Osteoblast (primary cell): ENCODE data around the gene WDR18. TPM values are rescaled to one million over a fixed set of nuclear protein-coding genes. Genes with fewer than 3 reads are reported as not detected.

Experiments
- DNase-seq: peaks from one replicate; pipeline ENCODE4 v3.0.0; 2011; ENCODE audit warnings: low spot score, mixed read lengths; ENCODE audit not compliant: insufficient read length; ENCODE audit errors: missing footprints
- H2AFZ ChIP-seq: 2 replicates; pipeline ENCODE4 v1.6.0; 2011; ENCODE audit warnings: mild to moderate bottlenecking, low read length
- H3K27ac ChIP-seq: 2 replicates; pipeline ENCODE4 v1.5.1; 2011; ENCODE audit warnings: mild to moderate bottlenecking, low read depth, low read length, moderate library complexity
- H3K27me3 ChIP-seq: 2 replicates; pipeline ENCODE4 v1.6.0; 2012; ENCODE audit warnings: mild to moderate bottlenecking, control low read depth, inconsistent platforms, low read length, moderate library complexity; ENCODE audit not compliant: insufficient read depth
- H3K36me3 ChIP-seq: 2 replicates; pipeline ENCODE4 v1.5.1; 2011; ENCODE audit warnings: mild to moderate bottlenecking, low read length, control low read depth, moderate library complexity; ENCODE audit not compliant: insufficient read depth
- H3K4me1 ChIP-seq: 2 replicates; pipeline ENCODE4 v1.5.1; 2011; ENCODE audit warnings: mild to moderate bottlenecking, low read length, control low read depth, moderate library complexity; ENCODE audit not compliant: insufficient read depth
- H3K4me2 ChIP-seq: 2 replicates; pipeline ENCODE4 v1.6.0; 2011; ENCODE audit warnings: mild to moderate bottlenecking, low read length; ENCODE audit not compliant: insufficient read depth
- H3K4me3 ChIP-seq: fragments of 200-600 bp; sonication (generic); 3 replicates; pipeline ENCODE4 v1.5.1; 2012; ENCODE audit warnings: mild to moderate bottlenecking, low read length, inconsistent platforms; ENCODE audit not compliant: insufficient read depth
- H3K79me2 ChIP-seq: 2 replicates; pipeline ENCODE4 v1.6.0; 2012; ENCODE audit warnings: mild to moderate bottlenecking, low read length, control low read depth, inconsistent platforms; ENCODE audit not compliant: insufficient read depth
- H3K9me3 ChIP-seq: 2 replicates; pipeline ENCODE4 v1.5.1; 2011; ENCODE audit warnings: low read depth, low read length, control low read depth
- H4K20me1 ChIP-seq: 2 replicates; pipeline ENCODE4 v1.6.0; 2012; ENCODE audit warnings: mild to moderate bottlenecking, low read length, control low read depth; ENCODE audit not compliant: insufficient read depth
- CTCF ChIP-seq: IDR thresholded peaks from 2 replicates; pipeline ENCODE4 v1.5.1; 2011; ENCODE audit warnings: mild to moderate bottlenecking, low read depth, low read length, moderate library complexity; ENCODE audit errors: extremely low read depth
- total RNA-seq: library from RNA; depleted of rRNA; stranded (reverse); fragments of >200 nt; gene quantifications from 2 replicates; pipeline ENCODE4 v1.2.3, GENCODE V29; 2012

The WDR18 gene
- total RNA-seq, 1 donor: 45.6 TPM

GRCh38 chr19:973726-974563 lies 10.2 kb upstream of the WDR18 start:
- no peak for TF ChIP-seq CTCF
- H4K20me1 ChIP-seq: no peaks in the 10 kb centered on the region
- no peaks in the 10 kb centered on the region for H3K4me1 ChIP-seq
- H2AFZ ChIP-seq: no peak overlapping the region
- H3K4me2 ChIP-seq: no peak overlapping the region
- H3K79me2 ChIP-seq: no peaks in the 10 kb centered on the region
- H3K27me3 ChIP-seq: no peaks in the 10 kb centered on the region
- peaks cover 31% of the 10 kb centered on the region for H3K36me3 ChIP-seq
- peaks cover 5% of the 10 kb centered on the region for H3K9me3 ChIP-seq
- no peak overlapping the region for H3K4me3 ChIP-seq
- no peak overlapping the region for H3K27ac ChIP-seq
- no peak for DNase-seq

GRCh38 chr19:974564-975257 lies 9.4 kb upstream of the WDR18 start:
- peaks cover 26% of the 10 kb centered on the region for H3K36me3 ChIP-seq
- H3K27ac ChIP-seq: no peak overlapping the region
- H3K4me3 ChIP-seq: no peak overlapping the region
- H4K20me1 ChIP-seq: no peaks in the 10 kb centered on the region
- H3K4me1 ChIP-seq: no peaks in the 10 kb centered on the region
- H2AFZ ChIP-seq: no peak overlapping the region
- H3K9me3 ChIP-seq: peaks cover 5% of the 10 kb centered on the region
- H3K4me2 ChIP-seq: no peak overlapping the region
- no peaks in the 10 kb centered on the region for H3K79me2 ChIP-seq
- DNase-seq: no peak
- TF ChIP-seq CTCF: no peak
- no peaks in the 10 kb centered on the region for H3K27me3 ChIP-seq

GRCh38 chr19:976476-976875 lies 7.7 kb upstream of the WDR18 start:
- H3K79me2 ChIP-seq: no peaks in the 10 kb centered on the region
- H3K9me3 ChIP-seq: no peaks in the 10 kb centered on the region
- TF ChIP-seq CTCF: no peak
- H3K36me3 ChIP-seq: peaks cover 8% of the 10 kb centered on the region
- DNase-seq: no peak
- H3K27ac ChIP-seq: no peak overlapping the region
- H3K4me2 ChIP-seq: no peak overlapping the region
- H3K27me3 ChIP-seq: no peaks in the 10 kb centered on the region
- no peak overlapping the region for H3K4me3 ChIP-seq
- no peaks in the 10 kb centered on the region for H4K20me1 ChIP-seq
- H2AFZ ChIP-seq: no peak overlapping the region
- H3K4me1 ChIP-seq: no peaks in the 10 kb centered on the region

- Histone ChIP-seq H3K79me2 (no peaks in the 10 kb centered on the region), H3K27me3 (no peaks in the 10 kb centered on the region)
- no peak for DNase-seq
These were observed 7.1 kb upstream of the WDR18 start for GRCh38 chr19:977058-977464.

More at GRCh38 chr19:977058-977464, 7.1 kb upstream of the WDR18 start:
- no peak for TF ChIP-seq CTCF
- Histone ChIP-seq H3K4me1 (no peaks in the 10 kb centered on the region), H4K20me1 (no peaks in the 10 kb centered on the region), H3K36me3 (peaks cover 7% of the 10 kb centered on the region), H3K4me2 (no peak overlapping the region), H3K4me3 (no peak overlapping the region), H3K9me3 (no peaks in the 10 kb centered on the region), H2AFZ (no peak overlapping the region), H3K27ac (no peak overlapping the region)
